H9 (cell line): ENCODE results near the gene DRGX. TPM values are rescaled to one million over a fixed set of nuclear protein-coding genes. Genes with fewer than 3 reads are reported as not detected.

Source experiments
- DNase-seq: peaks from one replicate; pipeline ENCODE4 v3.0.0-alpha.2; 2017
- H2AFZ ChIP-seq: one replicate; pipeline ENCODE4 v1.6.1; 2013; ENCODE audit warnings: mild to moderate bottlenecking, low read length, control low read depth, moderate library complexity
- H2AK5ac ChIP-seq: 2 replicates; pipeline ENCODE4 v1.6.1; 2013; ENCODE audit warnings: low read length, control low read depth, mixed read lengths; ENCODE audit not compliant: insufficient read length
- H2BK120ac ChIP-seq: one replicate; pipeline ENCODE4 v1.6.1; 2013; ENCODE audit warnings: low read depth, mild to moderate bottlenecking, low read length, control low read depth, inconsistent platforms; ENCODE audit not compliant: poor library complexity, severe bottlenecking
- H2BK12ac ChIP-seq: 2 replicates; pipeline ENCODE4 v1.6.1; 2013; ENCODE audit warnings: low read length, control low read depth, mixed read lengths, low read depth; ENCODE audit not compliant: insufficient read length
- H2BK15ac ChIP-seq: 2 replicates; pipeline ENCODE4 v1.6.1; 2013; ENCODE audit warnings: low read depth, low read length, control low read depth
- H2BK20ac ChIP-seq: one replicate; pipeline ENCODE4 v1.6.1; 2013; ENCODE audit warnings: low read depth, mild to moderate bottlenecking, low read length, control low read depth, inconsistent platforms; ENCODE audit not compliant: poor library complexity, severe bottlenecking
- H2BK5ac ChIP-seq: 2 replicates; pipeline ENCODE4 v1.6.1; 2013; ENCODE audit warnings: low read length, control low read depth, mixed read lengths; ENCODE audit not compliant: insufficient read length
- H3K14ac ChIP-seq: 2 replicates; pipeline ENCODE4 v1.6.1; 2013; ENCODE audit warnings: low read length, control low read depth; ENCODE audit not compliant: insufficient read depth
- H3K18ac ChIP-seq: 2 replicates; pipeline ENCODE4 v1.6.1; 2013; ENCODE audit warnings: low read depth, mild to moderate bottlenecking, mixed read lengths, low read length, control low read depth; ENCODE audit not compliant: insufficient read length
- H3K23ac ChIP-seq: 2 replicates; pipeline ENCODE4 v1.6.1; 2013; ENCODE audit warnings: low read length, control low read depth, mixed read lengths, low read depth; ENCODE audit not compliant: insufficient read length
- H3K23me2 ChIP-seq: 2 replicates; pipeline ENCODE4 v1.6.1; 2013; ENCODE audit warnings: low read depth, mild to moderate bottlenecking, mixed read lengths, low read length, control low read depth; ENCODE audit not compliant: insufficient read length, poor library complexity, severe bottlenecking
- H3K27ac ChIP-seq: 2 replicates; pipeline ENCODE4 v1.5.1; 2013; ENCODE audit warnings: low read length, control low read depth, mixed read lengths, low read depth; ENCODE audit not compliant: insufficient read length
- H3K27me3 ChIP-seq: 2 replicates; pipeline ENCODE4 v1.6.1; 2013; ENCODE audit warnings: low read length, control low read depth, inconsistent platforms; ENCODE audit not compliant: insufficient read depth
- H3K4ac ChIP-seq: 2 replicates; pipeline ENCODE4 v1.6.1; 2013; ENCODE audit warnings: low read depth, mild to moderate bottlenecking, control low read depth, inconsistent platforms, low read length, moderate library complexity
- H3K4me1 ChIP-seq: 2 replicates; pipeline ENCODE4 v1.6.1; 2013; ENCODE audit warnings: low read length, control low read depth, inconsistent platforms; ENCODE audit not compliant: insufficient read depth
- H3K4me2 ChIP-seq: 2 replicates; pipeline ENCODE4 v1.6.1; 2013; ENCODE audit warnings: low read length, control low read depth, mixed read lengths; ENCODE audit not compliant: insufficient read length, insufficient read depth
- H3K56ac ChIP-seq: 2 replicates; pipeline ENCODE4 v1.6.1; 2013; ENCODE audit warnings: low read depth, mild to moderate bottlenecking, mixed read lengths, low read length, control low read depth; ENCODE audit not compliant: insufficient read length
- H3K79me1 ChIP-seq: 2 replicates; pipeline ENCODE4 v1.6.1; 2013; ENCODE audit warnings: low read depth, mild to moderate bottlenecking, moderate library complexity, low read length, control low read depth, inconsistent platforms; ENCODE audit not compliant: insufficient read depth, poor library complexity, severe bottlenecking
- H3K79me2 ChIP-seq: 2 replicates; pipeline ENCODE4 v1.6.1; 2013; ENCODE audit warnings: low read length, control low read depth, inconsistent platforms; ENCODE audit not compliant: insufficient read depth
- H3K9ac ChIP-seq: 2 replicates; pipeline ENCODE4 v1.6.1; 2013; ENCODE audit warnings: low read length, control low read depth, mixed read lengths; ENCODE audit not compliant: insufficient read length; ENCODE audit errors: extremely low read depth
- H3K9me3 ChIP-seq: one replicate; pipeline ENCODE4 v1.6.1; 2013; ENCODE audit warnings: low read depth, low read length, inconsistent platforms; ENCODE audit not compliant: control insufficient read depth
- H3T11ph ChIP-seq: one replicate; pipeline ENCODE4 v1.6.1; 2013; ENCODE audit warnings: mild to moderate bottlenecking, low read length, control low read depth, inconsistent platforms
- H4K20me1 ChIP-seq: one replicate; pipeline ENCODE4 v1.6.1; 2013; ENCODE audit not compliant: control insufficient read depth, insufficient read length, insufficient read depth
- H4K5ac ChIP-seq: 2 replicates; pipeline ENCODE4 v1.6.1; 2013; ENCODE audit warnings: low read depth, mild to moderate bottlenecking, mixed read lengths, low read length, control low read depth; ENCODE audit not compliant: insufficient read length
- H4K8ac ChIP-seq: replicated peaks from 2 replicates; pipeline ENCODE4 v1.6.1; 2013; ENCODE audit warnings: low read length, control low read depth, mixed read lengths, low read depth; ENCODE audit not compliant: insufficient read length
- H4K91ac ChIP-seq: 2 replicates; pipeline ENCODE4 v1.6.1; 2013; ENCODE audit warnings: low read depth, mild to moderate bottlenecking, moderate library complexity, mixed read lengths, low read length, control low read depth; ENCODE audit not compliant: insufficient read length
- H3K27ac Mint-ChIP-seq, 3 experiments: 2 replicates in 2 of 3; 3 replicates in 1 of 3; pipeline ENCODE4 v1.8.0; 2020 to 2021; ENCODE audit warnings: mixed read lengths in 3 of 3, mild to moderate bottlenecking in 1 of 3, moderate library complexity in 1 of 3
- H3K27me3 Mint-ChIP-seq: 2 replicates; pipeline ENCODE4 v1.8.0; 2021; ENCODE audit warnings: low read depth, mild to moderate bottlenecking, moderate library complexity, mixed read lengths
- H3K36me3 Mint-ChIP-seq, 3 experiments: 2 replicates in 2 of 3; 3 replicates in 1 of 3; pipeline ENCODE4 v1.8.0; 2020 to 2021; ENCODE audit warnings: low read depth in 3 of 3, mixed read lengths in 3 of 3; ENCODE audit not compliant: insufficient read depth in 1 of 3
- H3K4me1 Mint-ChIP-seq, 2 experiments: 2 replicates each; pipeline ENCODE4 v1.8.0; 2020; ENCODE audit warnings: mixed read lengths in 2 of 2
- H3K4me3 Mint-ChIP-seq, 2 experiments: 2 replicates in 1 of 2; 3 replicates in 1 of 2; pipeline ENCODE4 v1.8.0; 2020 to 2021; ENCODE audit warnings: mild to moderate bottlenecking in 2 of 2, mixed read lengths in 2 of 2, moderate library complexity in 1 of 2
- H3K9me3 Mint-ChIP-seq, 2 experiments: 2 replicates in 1 of 2; 3 replicates in 1 of 2; pipeline ENCODE4 v1.8.0; 2020; ENCODE audit warnings: mild to moderate bottlenecking in 2 of 2, mixed read lengths in 2 of 2, moderate library complexity in 1 of 2
- CTCF ChIP-seq: fragments of 200-600 bp; sonication (generic); conservative IDR thresholded peaks from 3 replicates; pipeline ENCODE4 v1.8.0; 2021; ENCODE audit warnings: antibody characterized with exemption, mild to moderate bottlenecking
- WGBS: extraction: QIAGEN DNeasy Blood & Tissue Kit; methylation state at CpG from one replicate; pipeline ENCODE4 v1.1.7; 2013; ENCODE audit warnings: missing lambda C conversion rate, low lambda C conversion rate, mixed read lengths; ENCODE audit not compliant: insufficient read length; ENCODE audit errors: extremely low coverage; 5-methylcytosine and 5-hydroxymethylcytosine counted together
- total RNA-seq: library from RNA; stranded (reverse); gene quantifications from 2 replicates; pipeline ENCODE4 v1.2.1, GENCODE V29; 2021

DRGX gene
- total RNA-seq, 1 experiment from 2014 or later: not detected

GRCh38 chr10:49361735-49362568, 33.9 kb downstream of the DRGX start:
- Mint-ChIP-seq H3K27ac (peak overlapping the region in 1 of 3 experiments; percentile 30; a peak in 2 of 7 replicates), H3K4me1 (peaks cover 9 to 10% of the 10 kb centered on the region in 2 experiments), H3K27me3 (no peaks in the 10 kb centered on the region; the same call in 1 of the 2 replicates), H3K4me3 (no peak overlapping the region; a peak in 1 of 5 replicates), H3K36me3 (no peaks in the 10 kb centered on the region), H3K9me3 (no peaks in the 10 kb centered on the region; a peak in 2 of 5 replicates)
- Histone ChIP-seq H3K27me3 (no peaks in the 10 kb centered on the region), H2AFZ (no peak overlapping the region), H2BK20ac (no peak overlapping the region), H3K79me2 (no peaks in the 10 kb centered on the region), H3K79me1 (no peaks in the 10 kb centered on the region), H3K18ac (no peak overlapping the region), H2BK12ac (no peak overlapping the region), H3T11ph (no peak overlapping the region), H3K4me2 (no peak overlapping the region), H4K91ac (no peak overlapping the region), H2BK15ac (no peak overlapping the region), H3K9ac (no peak overlapping the region), H4K20me1 (no peaks in the 10 kb centered on the region), H2AK5ac (no peak overlapping the region), H3K23ac (no peak overlapping the region), H2BK5ac (no peak overlapping the region), H3K4me1 (peaks cover 4% of the 10 kb centered on the region), H3K27ac (no peak overlapping the region), H3K9me3 (no peaks in the 10 kb centered on the region), H2BK120ac (no peak overlapping the region), H4K5ac (no peak overlapping the region), H3K56ac (no peak overlapping the region), H3K23me2 (no peaks in the 10 kb centered on the region), H3K14ac (0 out of 2 replicates have a peak overlapping the region, but pooled peaks have one; percentile 65), H4K8ac (no peak overlapping the region), H3K4ac (no peak overlapping the region)
- TF ChIP-seq CTCF: no peak
- no CpG with 5 or more reads among the region's 11 CpGs for WGBS
- no peak for DNase-seq
